GM19372 (cell line): ENCODE data around the gene TXNDC17.
"Not testable (repeated sequence)": the region's sequence is repeated elsewhere in the genome, so short reads cannot be mapped to it uniquely, and the experiment has no call there.

ENCODE experiments used
- ATAC-seq: cut with Tn5 transposase; IDR thresholded peaks from one replicate; pipeline ENCODE4 v1.9.1; 2021; ENCODE audit warnings: mild to moderate bottlenecking, low read depth, moderate library complexity; ENCODE audit not compliant: unreplicated experiment

TXNDC17 gene

DNA sequence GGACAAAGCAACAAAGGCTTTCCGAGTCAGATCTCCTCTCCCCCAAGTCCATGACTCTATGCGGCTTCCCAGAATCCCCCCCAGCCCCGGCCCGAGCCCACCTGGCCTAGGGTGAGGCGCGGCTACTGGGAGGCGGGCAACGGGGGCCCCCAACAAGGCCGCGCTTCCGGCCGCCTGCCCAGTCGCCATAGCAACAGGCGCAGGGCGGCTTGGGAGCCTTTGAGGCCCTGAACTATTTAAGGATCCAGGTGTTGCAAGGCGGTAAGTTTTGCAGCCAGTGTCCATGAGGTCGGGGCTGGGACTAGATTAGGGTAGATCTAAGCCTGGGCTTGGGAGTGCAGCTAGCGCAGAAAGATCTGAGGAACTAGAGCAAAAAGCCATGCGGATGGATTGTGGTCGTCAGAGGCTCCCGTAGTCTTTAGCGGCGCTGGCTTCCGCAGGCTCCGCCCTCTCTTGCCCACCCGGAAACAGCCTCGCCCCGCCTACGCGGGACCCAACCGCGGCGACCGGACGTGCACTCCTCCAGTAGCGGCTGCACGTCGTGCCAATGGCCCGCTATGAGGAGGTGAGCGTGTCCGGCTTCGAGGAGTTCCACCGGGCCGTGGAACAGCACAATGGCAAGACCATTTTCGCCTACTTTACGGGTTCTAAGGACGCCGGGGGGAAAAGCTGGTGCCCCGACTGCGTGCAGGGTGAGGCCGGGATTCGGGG lies at the start of gene TXNDC17, which contains the start of gene KIAA0753:
TSS of gene TXNDC17 (plus strand) at position 525 of the 711 bp plus-strand sequence. CDS start at position 548, 23 bp downstream.
TSS of gene KIAA0753 (minus strand) at position 176 of the 711 bp plus-strand sequence. CDS start 5,608 bp downstream, outside the sequence.
- peak; percentile 91 for ATAC-seq

DNA sequence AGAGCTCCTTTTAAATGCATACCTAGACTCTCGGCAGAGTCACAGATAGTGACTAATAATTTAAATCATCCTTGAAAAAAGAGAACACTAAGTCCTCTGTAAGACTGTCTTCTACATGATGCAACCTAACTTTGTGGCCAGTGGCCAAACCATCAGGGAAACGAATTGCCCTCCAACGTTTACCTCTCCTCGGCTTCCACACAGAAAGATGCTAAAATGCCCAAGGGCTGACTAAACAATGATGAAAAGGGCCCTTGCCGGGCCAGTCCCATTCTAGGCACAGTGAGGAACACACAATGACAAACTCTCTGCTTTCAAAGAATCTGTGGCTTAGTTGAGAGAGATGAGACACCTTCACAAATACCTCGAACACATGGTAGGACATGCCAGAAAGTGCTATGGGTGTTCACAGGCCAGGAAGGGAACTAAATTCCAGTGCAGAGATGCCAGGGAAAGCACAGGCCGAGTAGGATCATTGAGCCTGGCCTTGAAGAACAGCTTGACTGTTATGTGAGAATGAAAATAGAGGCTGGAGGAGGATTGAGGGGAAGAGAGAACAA lies 49.2 kb upstream of the TXNDC17 start:
- ATAC-seq: no peak

DNA sequence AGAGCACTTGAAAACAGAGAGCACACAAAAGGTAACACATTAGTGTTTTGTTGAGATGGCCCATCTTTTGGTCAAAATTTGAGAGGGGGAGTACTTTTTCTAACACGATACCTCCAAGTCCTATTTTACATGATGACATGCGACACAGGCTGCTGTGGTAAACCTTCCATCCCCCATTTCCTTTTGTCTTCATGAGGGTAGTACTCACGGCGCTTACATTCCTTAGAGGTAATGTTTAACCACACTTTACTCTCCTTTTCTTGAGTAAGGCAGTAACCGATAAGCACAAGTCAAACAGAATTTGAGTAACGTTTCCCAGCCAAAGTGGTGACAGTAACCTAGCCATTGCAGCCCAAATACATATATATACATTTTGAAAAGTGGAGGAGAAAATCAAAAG lies 48.7 kb upstream of the TXNDC17 start:
- no peak for ATAC-seq

DNA sequence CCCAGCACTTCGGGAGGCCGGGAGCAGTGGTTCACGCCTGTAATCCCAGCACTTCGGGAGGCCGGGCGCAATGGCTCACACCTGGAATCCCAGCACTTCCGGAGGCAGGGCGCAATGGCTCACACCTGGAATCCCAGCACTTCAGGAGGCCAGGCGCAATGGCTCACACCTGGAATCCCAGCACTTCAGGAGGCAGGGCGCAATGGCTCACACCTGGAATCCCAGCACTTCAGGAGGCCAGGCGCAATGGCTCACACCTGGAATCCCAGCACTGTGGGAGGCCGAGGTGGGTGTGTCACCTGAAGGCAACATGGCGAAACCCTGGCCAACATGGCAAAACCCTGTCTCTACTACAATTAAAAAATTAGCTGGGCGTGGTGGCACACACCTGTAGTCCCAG lies 47.5 kb upstream of the TXNDC17 start:
- ATAC-seq: not testable (repeated sequence)

DNA sequence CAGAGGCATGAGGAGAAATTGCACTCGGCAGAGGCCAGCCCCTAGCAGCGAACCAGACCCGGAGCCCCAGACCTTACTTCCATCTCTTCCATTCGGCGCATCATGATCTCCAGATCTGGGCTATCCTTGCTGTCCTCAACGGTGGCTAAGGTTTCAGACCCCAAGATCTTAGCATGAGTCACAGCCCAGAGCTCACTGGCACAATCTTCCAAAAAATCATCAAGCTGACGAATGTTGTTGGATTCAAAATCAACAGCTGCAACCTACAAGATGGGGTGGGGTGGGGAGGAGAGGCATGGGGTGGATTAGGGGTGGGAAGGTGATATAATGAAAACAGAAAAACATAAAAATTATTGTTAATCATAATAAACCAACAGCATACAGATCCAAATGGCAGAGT lies 44.8 kb upstream of the TXNDC17 start:
- no peak for ATAC-seq

DNA sequence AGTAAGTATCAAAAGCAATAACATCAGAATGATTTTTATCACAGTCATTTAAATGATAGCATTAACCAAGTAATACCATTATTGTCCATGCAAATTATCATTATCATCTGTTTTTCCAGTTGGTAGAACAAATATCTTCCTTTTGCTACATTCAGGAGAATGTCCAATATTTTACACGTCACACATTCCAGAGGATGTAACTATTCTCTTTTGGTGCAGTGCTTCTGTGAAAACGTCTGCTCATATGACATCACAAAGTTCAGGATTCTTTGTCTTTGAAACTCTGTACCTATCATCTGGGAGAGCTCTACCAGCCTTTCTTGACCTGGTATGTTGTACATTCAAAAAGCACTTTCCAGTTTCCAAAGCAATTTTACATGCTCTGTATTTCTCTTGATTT lies 44.3 kb upstream of the TXNDC17 start:
- no peak for ATAC-seq

DNA sequence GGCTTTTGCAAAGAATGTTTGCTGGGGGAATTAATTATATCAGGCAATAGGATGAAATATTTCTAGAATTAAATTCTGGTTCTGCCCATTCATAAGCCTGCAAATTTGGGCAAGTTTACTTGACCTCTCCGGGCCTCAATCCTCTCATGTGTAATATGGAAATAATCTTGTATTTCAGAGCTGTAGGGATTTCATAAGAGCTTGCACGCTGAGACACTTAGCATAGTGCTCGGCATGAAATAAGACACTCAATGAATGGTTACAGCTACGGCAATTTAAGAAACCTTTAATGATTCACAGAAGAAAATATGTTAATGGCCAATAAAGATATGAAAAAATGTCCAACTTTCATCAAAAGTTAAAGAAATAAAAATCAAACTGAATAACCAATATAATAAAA lies 43.9 kb upstream of the TXNDC17 start:
- no peak for ATAC-seq

DNA sequence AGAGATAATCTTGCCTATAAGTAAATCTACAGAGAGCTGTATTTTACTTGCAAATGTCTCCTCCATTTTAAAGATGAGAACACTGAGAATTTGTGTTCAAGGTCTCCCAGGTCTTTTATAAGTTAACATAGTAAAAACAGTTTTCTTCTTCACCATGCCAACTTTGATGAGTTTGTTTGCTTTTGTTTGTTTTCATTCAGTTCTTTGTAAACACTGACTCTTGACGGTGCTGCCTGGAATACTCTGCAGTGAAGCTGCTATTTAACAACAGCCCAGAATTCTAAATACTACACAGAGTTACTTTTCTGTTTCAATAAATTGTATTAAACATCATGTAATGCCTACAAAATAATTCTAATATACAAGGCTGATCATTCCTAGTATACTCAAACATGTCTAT lies 43.1 kb upstream of the TXNDC17 start:
- no peak for ATAC-seq

DNA sequence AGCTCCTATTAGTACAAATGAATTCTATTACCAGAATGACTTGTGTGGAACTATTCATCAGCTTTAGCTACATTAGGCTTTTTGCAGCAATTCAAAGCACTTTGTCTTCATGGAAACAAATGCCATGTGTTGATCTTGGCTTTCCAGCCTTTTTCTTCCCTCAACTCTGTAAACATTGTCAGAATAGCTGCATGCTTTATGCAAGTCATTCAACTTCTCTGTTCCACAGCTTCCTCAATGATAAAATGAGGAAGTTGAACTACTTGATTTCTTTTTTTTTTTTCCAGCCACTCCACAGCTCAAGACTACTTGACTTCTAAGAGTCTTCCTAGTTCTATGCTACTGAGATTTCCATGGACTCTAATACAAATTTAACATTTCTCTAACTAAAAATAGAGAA lies 41.5 kb upstream of the TXNDC17 start:
- no peak for ATAC-seq

DNA sequence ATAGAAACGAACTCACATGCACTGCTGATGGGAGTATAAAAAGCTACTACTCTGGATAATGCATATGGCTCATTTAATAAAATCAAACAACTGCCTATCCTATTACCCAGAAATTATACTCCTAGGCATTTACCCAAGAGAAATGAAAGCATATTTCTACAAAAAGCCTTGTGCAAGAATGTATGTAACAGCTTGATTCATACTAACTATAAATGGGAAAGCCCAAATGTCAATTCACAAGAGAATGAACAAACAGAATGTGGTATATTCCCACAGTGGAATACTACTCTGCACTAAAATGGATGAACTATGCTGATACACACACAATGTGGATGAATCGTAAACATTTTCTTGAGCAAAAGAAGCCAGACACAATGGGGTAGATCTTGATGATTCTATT lies 38.7 kb upstream of the TXNDC17 start:
- ATAC-seq: no peak

DNA sequence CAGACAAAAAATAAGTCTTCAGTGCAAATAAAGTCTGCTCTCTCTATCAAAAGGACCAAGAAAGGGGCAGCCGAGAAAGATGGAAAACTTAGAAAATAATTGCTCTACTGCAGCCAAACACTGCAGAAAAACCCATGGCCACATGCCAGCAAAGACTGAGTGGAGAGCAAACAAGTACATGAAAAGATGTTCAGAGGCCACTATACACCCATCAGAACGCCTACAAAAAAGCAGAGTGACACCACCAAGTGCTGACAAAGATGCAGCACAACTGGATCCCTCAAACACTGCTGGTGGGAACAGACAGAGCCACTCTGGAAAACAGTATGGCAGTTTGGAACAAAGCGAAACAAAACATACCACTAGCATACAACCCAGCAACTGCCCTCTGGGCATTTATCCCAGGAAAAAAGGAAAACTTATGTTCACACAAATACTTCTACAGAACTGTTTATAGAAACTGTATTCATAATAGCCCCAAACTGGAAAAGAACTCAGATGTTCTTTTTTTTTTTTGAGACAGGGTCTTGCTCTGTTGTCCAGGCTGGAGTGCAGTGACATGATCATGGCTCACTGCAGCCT lies 37.0 kb upstream of the TXNDC17 start:
- ATAC-seq: no peak

DNA sequence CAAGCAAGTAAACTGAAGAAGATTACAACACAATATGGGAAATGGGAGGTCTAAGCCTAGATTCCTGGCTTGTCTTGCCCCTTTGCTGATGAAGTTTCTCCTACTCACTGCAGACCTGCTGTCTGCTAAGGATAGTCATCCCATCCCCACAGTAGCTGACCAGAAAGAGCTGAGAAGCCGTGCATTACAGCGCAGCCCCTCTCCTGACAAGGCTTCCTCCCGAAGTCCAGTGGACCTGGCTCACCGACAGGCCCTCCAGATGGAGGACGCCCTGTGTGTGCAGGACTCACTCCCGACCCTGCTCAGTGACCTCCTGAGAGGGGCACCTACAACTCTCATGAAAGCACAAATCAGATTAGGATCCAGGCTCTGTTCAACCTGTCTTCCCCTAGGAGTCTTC lies 35.7 kb upstream of the TXNDC17 start:
- ATAC-seq: no peak

DNA sequence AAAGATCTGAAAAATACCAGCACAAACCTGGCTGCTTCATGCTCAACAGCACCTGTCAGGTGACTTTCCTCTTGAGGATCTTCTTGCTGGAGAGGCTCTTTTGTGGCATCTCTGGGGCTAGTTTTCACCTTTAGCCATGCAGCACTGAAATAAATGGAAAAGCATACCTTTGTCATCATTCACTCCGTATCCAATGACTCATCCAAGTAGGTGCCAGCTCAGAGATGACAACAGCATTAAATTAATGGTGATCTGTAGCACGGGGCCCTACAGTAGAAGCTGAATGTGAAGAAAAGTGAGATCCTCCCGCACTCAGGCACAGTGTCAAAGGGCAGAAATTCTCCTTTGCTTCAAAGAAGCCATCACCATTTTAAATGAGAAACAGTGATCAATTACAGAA lies 32.5 kb upstream of the TXNDC17 start:
- ATAC-seq: no peak

DNA sequence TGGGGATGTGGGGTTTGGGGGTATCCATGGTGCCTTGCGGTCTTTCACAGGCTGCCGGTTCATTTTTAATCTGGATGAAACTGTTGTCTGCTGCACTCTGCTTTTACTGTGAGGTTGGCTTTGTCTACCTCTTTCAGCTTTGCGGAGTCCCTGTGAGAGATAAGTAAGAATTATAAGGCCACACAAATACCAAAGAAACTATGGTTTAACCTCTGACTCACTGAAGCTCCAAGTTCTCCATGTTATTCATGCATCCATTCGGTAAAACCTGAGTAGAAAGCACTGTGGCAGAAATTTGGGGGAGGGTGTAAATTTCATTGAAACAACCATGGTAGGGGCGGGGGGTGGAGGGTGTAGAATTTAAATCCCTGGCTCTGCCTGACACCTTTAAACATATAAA lies 30.8 kb upstream of the TXNDC17 start:
- no peak for ATAC-seq

DNA sequence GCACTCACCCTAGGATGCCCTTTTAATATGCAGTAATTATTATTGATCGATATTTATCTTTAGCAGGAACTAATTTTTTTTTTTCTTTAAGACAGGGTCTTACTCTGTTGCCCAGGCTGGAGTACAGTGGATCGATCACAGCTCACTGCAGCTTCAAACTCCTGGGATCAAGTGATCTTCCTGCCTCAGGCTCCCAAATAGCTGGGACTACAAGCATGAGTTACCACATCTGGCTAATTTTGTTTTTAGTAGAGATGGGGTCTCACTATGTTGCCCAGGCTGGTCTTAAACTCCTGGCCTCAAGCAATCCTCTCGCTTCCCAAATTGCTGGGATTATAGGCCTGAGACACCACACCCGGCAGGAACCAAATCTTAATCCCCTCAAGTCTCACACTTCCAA lies 29.6 kb upstream of the TXNDC17 start:
- ATAC-seq: no peak

DNA sequence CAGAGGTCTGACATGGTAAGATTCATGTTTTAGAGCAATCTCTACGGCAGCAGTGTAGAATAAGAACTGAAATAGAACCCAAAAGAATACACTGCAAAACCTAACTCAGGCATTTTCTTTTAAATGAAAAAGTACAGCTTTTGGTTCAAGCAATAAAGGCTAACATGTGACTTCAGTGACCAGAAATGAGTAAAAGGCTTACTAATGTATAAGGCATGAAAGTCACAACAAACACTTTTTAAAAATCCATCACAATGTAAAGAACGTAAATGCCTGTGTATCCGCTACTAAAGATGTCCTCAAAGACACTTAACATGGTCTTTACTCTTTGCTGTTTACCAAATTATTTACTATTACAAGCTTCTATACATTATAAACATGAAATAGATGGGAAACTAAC lies 16.9 kb upstream of the TXNDC17 start:
- no peak for ATAC-seq

DNA sequence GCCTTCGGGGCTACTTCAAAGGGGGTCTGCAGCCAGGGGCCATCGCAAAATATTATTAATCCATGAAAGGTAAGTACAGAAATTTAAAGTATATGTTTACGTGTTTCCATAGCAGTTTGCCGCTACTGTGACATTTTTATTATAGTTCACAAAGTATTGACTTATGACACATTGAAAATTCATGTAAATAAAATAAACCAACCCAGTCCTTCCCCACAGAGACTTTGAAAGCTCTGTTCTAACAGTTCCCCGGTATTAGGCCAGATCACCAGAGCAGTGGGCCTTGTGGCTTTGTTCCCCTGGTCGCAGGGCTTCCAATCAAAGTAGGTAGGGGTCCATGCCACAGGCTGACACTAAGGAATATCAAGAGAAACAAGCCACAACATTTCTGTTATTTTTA lies 14.2 kb upstream of the TXNDC17 start:
- no peak for ATAC-seq

DNA sequence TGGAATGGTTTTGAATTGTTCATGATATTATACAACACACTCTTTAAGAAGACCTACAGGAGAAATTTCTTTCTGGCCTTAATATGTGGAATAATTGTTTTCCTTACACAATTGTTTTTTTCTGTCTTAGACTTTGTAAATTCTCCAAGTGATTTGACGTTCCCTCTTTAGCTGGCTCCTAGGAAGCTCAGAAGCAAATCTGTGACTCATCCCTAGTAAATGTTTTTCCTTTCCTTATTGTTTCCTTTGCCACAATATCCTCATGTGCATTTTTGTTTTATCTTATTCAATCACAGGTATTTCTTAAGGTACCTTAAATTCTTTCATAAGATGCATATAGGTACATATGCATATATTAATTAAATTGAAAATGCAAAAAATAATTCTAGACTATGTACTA lies 13.8 kb upstream of the TXNDC17 start:
- ATAC-seq: no peak

DNA sequence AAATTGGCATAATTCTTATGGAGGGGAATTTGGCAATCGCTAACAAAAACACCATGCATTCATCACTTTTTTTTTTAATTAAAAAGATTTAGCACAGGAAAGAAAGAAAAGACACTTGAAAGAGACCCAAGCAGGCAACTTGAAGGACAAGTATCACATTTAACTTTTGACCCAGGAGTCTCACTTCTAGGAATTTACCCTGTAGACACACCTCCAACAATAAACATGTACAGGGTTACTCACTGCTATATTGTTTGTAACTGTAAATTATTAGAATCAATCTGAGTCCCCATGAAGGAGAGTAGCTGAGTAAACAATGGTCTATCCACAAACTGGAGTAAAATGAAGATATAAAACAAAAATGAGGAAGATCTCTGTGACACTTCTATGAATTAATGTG lies 10.5 kb upstream of the TXNDC17 start:
- no peak for ATAC-seq

DNA sequence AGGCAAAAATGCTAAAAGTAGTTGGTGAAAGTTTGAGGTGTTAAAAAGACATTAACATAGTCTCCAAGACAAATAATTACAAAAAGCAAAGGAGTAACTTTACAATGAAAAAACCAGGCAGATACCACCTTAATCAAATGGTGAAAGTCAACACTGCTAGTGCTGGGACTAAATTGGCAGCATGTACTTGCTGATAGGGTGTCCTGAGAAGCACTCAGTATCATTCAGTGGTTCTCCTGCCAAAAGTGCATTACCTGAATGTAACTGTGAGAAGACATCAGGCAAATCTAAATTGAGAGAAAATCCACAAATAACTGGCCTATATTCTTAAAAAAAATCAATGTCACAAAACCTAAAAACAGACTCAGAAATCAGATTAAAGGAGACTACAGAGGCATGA lies 8.3 kb upstream of the TXNDC17 start:
- ATAC-seq: no peak

DNA sequence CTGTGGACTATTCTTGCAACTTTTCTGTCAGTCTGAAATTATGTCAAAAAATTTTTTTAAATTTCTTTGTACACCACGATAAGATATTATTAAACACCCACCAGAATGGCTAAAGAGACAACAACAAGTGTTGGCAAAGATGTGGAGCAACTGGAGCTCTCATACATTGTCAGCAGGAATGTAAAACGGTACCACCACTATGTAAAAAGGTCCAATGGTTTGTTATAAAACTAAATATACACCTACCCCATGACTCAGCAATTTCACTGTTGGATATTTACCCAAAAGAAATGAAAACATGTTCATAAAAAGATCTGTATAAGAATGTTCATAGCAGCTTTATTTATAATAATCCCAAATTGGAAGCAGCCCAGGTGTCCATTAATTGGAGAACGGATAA lies 7.6 kb upstream of the TXNDC17 start:
- no peak for ATAC-seq

DNA sequence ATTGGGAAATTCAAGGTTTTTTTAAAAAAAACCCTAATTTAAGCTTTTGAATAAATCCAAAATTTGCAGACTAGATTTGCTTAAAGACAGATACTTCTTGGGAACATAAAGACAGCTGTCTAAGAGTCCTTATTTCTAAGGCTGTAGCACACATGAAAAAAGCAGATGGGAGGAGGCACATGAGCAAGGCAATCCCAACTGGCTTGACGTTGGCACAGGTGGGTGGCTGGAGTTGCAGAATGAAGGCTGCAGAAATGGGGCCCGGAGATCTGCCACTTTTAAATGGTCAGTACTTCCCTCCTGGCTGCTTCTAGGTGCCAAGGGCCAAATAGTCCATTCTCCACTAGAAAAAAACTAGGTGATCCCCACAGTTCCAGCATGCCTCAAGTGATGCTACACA lies 4.8 kb upstream of the TXNDC17 start:
- ATAC-seq: no peak
